NCI-H82 treated with DMSO at 0.1 percent for 48 hours (cell line): Measurements from ENCODE around the gene RCOR3.
"Not testable (repeated sequence)": the region's sequence is repeated elsewhere in the genome, so short reads cannot be mapped to it uniquely, and the experiment has no call there.

Experiments
- DNase-seq: peaks from one replicate; lab custom pipeline; 2025; ENCODE audit not compliant: unreplicated experiment; lab: John Stamatoyannopoulos, UW

The RCOR3 gene

DNA sequence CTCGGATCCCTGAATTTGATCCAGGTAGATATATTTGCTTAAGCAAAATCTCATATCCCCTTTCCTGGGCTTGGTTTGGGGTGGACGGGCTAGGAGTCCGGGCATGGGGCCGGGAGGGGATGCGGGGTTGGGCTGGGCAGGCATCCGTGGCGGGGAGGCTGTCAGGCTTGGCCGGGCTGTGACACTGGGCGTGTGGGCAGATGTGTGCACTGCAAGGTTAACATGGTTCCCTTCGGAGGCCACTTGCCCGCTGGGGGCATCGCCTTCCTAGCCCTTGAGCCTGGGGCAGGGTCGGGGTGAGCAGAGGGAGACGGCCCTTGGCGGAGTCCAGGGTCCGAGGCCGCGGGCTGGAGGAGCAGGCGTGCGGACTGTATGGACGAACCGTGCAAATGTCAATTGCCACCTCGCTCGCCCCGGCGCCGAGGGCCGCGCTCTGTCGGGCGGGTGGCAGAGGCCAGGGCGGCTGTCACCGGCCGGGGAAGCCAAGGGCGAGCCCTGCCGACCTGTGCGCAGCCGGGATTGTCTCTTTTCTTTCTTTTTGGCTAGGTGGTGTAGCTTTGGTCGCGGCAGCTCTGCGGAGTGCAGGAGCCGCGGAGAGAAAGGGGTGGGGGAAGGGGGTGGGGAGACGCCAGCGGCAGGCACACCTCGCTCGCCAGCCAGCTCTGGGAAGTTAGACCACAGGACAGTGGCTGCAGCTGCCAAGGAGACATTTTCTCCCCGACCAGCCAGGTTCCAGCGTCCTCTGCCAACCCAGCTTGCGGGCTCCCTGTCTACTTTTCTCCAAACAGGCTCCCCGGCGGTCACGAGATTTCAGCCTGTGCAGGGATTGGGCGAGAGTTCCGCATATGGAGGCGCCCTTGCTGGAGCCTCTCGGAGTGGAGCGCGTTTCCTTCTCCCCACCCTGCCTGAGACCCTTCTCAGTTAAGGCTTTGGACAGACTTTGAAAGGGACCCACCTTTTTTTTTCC, 1.3 kb downstream of the RCOR3 start:
- DNase-seq = peak; percentile 56

DNA sequence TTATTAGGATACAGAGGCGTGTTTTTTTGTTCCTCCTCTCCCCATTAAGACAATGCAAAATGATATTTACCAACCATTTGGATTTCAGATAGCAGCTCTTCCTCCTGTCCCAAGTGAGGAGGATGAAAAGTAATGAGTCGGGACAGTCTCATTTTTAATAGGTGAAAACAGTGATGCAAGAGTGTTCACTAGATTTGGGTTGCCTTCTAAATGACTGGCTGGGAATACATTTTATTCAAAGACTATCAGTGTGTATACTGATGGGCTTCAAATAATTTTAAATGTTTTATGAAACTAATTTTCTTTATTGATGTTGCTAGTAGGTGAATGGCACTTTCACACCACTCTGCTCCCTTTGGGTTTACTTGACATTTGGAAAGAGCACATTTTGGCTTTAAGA, 2.1 kb downstream of the RCOR3 start:
- DNase-seq = no peak

DNA sequence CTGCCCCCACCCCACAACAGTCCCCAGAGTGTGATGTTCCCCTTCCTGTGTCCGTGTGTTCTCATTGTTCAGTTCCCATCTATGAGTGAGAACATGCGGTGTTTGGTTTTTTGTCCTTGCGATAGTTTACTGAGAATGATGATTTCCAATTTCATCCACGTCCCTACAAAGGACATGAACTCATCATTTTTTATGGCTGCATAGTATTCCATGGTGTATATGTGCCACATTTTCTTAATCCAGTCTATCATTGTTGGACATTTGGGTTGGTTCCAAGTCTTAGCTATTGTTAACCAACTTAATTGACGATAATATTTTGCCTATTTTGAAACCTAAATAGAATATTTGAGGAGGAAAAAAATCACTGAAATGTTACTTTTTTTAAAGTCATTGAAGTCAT, 3.9 kb downstream of the RCOR3 start:
- DNase-seq = not testable (repeated sequence)

DNA sequence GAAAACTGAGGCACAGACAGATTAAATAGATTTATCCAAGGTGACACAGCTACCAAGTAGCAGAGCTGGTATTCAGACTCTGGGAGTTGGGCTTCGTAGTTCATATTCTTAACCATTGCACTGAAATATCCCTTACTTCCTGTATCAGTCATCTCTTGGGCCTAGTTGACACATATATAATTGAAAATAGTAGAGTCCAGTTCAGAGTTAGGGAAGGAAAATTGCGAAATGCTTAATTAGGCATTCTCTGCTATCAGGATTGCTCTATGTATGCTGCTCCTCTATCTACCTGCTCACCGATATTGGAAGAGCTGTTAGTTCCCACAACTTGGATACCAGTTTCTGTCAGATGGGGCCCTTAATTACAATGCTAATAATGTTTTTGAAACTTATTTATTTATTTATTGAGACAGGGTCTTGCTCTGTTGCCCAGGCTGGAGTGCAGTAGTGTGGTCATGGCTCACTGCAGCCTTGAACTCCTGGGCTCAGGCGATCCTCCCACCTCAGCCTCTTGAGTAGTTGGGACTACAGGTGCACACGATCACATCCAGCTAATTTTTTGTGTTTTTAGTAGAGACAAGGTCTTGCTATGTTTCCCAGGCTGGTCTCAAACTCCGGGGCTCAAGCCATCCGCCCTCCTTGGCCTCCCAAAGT, 8.2 kb downstream of the RCOR3 start:
- DNase-seq = no peak

DNA sequence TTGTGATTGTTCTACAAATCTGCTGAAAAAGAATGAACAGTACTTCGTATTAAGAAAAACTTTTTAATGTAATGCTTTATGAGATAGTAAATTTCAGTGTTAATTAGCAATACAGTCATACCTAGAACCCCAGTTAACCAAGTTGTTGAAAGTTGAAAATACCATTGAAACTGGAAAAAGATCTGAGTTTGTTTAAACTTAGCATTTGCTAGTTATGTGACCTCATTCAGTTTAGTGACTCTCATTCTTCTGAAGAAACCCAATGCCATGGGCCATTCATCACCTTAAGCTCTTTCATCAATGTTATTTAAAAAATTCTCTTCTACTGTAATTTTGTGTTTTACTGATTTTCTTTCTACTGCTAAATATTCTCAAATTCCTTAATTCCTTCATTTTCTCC, 20.2 kb downstream of the RCOR3 start:
- DNase-seq = no peak

DNA sequence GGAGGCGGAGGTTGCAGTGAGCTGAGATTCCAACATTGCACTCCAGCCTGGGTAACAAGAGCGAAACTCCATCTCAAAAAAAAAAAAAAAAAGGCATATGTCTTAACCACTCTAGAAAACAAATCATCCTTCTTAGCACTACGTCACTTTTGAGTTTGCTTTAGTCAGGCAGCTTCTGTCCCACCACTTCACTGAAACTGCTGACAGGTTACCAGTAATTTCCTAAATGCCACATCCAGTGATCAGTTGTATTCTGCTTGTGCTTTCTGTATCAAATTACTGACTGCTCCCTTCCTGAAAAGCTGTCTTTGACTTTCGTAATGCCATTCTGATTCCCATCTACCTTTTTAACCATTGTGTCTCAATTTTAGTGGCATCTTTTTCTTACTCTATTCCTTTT, 21.7 kb downstream of the RCOR3 start:
- DNase-seq = no peak

DNA sequence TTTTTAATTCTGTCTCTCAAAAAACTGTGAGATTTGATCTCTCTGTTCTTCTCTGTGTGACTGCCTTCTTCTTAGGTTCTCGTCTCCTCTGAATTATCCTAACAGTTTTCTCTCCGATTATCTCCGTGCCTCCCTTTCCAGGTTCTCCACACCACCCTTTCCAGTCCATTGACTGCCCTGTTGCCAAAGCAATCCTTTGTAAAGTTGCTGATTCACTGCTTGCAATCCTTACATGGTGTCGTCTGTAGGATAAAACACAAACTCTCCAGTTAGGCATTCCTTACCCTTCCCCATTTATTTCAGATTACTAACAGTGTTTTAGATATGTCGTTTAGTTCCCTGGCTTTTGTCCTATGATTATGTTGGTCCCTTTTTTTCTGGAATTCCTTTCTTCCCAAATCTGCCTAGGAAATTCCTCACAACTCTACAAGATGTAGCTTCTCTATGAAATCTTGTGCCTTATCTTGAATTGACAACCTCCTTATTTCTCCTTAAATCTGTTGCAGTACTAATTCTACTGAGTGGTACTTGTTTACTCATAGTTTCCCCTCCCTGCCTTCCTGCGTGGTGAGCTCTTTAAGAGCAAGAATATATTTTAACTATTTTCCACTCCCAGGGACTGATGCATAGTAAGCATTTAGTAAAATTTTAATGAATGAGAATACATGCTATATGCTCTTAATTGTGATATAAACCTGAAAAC, 22.3 kb downstream of the RCOR3 start:
- DNase-seq = no peak

DNA sequence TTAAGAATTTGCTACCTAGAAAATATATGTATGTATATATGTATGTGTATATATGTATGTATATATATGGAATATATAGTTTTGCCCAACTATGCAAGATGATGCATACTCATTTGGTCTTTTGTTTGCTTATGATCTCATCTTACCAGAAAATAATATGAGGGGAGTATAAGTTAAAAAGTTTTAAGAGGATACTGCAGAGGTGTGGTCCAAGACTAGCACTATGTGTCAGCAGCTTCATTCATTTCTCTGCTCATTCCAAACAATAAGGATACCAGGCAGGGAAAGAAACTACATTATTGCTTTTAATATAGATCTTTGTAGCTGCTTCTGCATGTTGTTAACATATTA, 22.8 kb downstream of the RCOR3 start:
- DNase-seq = no peak

DNA sequence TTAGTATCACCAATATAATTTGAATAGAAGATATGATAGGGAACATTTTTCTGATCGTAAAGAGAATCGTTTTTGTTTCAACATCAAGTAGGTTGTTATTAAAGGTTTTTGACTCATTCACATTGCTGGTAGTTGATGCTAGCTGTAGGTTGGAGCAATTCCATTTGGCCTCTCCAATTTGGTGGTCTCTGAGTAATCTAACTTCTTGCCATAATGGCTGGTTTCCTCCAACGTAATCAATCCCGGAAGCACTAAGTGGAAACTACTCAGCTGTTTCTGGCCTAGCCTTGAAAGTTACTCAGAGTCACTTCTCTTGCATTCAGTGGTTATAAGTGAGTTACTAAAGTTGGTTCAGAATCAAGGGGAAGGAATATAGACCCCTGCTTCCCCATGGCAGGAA, 26.0 kb downstream of the RCOR3 start:
- no peak for DNase-seq

DNA sequence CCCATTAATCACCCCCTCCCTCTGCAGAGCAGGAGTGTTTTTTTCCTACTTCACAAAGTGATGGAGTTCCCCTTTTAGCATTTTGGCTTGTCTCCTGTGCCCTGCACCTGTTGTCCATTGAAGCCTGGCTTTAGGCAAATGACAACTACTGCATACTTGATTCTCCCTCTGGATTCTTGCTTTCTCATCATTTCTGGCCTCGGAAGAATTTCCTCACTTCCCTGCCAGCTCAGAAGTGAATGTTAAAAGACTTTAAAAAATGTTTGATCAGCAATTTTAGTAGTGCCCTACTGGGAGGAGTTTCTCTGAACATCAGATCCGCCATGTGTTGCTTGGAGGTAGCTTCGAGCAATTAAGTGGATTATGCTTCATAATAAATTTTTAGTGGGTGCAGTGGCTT, 28.1 kb downstream of the RCOR3 start:
- DNase-seq = peak; percentile 39

DNA sequence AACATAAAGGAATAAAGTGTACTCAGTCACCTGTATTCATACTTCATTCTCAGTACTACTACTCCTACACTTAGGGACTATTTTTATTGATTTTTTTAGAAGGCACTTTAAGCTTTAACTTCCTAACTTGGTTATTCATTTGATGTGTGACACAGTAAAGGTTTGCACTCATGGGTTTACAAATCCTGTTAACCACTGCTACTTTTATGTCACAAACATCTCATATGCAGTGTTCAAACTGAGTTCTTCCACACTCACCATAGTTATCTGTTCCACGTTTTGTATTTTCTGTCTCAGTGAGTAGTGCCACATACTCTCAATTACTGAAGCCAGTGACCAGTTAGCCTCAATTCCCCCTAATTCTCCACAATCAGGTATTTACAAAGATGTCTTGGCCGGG, 33.2 kb downstream of the RCOR3 start:
- DNase-seq = no peak

DNA sequence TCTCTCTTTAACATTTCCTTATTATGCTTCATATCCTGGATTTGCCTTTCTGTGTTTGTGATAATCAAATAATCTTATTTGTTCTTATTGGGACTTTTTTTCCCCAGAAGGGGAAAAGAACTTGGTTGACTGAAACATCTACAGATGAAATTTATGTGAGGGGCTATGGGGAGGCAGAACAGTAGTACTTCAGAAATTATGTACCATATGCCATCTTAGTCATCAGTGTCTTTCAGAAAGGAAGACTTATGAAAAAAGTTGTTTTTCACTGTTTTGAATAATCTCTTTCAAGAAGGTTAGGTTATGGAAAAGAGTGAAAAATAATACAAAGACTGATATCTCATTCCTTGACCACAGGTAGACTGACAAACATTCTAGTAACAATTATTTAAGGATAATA, 37.2 kb downstream of the RCOR3 start:
- DNase-seq = no peak

DNA sequence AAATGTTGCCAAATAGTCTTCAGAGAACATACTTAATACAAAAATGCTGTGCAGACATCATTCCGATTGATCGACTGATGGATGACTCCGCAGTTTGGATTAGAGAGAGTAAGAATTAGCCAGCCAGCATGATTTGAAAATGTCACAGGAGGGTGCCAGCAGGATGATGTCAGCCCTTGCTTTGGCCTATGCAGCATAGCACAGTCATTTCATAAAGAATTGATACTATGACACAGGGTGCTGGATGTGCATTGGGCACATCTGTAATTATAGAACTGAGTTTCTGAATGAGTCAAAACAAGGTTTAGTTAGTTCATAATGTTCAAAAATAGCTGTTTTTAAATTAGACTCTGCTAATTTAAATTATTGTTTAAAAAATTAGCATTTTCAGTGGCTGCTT, 45.9 kb downstream of the RCOR3 start:
- DNase-seq = no peak

DNA sequence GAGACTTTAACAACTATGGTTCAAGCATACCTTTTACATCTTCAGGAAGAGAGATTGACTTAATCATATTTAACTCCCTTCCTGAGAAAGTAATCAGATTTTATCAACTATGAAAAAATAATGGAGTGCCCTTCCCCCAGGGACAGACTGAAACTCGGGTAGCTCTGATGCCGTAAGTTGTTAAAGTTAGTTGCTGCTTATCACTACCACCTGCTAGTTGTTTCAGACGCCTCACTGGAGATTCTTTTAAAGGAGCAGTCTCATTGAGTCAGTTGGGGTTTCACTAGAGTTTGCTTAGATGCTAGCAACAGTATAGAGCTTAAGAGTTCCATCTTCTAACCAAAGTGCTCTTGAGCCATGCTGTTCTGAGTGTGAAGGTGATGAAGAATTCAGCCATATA, 50.5 kb downstream of the RCOR3 start:
- no peak for DNase-seq

DNA sequence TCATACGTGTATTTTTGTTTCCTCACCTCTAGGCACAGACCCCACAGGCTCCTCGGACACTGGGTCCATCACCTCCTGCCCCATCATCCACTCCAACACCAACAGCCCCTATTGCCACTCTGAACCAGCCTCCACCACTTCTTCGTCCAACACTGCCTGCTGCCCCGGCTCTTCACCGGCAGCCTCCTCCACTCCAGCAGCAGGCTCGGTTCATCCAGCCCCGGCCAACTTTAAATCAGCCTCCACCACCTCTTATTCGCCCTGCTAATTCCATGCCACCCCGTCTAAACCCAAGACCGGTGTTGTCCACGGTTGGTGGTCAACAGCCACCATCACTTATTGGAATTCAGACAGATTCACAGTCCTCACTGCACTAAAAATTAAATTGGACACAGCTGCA, 54.2 kb downstream of the RCOR3 start:
- DNase-seq = no peak

DNA sequence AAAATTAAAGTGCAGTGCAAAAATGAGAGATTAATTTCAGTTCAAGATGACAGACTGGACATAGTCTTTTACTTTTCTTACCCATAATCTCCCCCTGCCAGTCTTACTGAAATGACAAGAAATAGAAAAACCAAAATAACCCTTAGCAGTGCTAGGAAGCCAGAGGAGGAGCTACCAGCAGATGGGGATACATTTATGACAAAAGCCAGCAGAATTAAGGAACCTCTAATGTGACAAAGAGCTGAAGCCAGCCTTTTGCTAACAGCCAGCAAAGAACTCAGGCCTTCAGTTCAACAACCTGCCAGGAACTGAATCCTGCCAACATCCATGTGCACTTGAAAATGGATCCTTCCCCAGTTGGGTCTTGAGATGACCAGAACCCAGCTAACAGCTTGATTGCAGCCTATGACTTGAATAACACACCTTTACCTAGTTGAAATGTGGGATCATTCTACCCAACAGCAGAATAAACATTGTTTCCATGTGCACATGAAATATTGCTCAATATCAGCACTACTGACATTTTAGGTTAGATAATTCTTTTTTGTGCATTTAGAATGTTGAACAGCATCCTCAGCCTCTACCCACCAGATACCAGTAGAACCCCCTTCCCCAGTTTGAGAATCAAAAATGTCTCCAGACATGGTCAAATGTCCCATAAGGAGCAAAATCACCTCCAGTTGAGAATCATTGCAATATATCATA, 59.6 kb downstream of the RCOR3 start:
- no peak for DNase-seq

DNA sequence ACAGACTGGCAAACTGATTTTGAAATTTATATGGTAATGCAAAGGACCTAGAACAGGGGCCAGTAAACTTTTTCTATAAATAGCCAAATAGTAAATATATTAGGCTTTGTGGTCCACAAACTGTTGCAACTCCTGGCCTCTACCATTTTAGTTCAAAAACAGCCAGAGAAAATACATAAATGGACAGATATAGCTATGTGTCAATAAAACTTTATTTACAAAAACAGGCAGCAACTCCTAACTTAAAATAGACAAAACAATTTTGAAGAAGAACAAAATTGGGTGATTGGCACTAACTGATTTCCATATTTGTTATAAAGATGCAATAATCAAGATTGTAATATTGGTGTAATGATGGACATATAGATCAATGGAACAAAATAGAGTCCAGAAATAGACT, 60.7 kb downstream of the RCOR3 start:
- no peak for DNase-seq

DNA sequence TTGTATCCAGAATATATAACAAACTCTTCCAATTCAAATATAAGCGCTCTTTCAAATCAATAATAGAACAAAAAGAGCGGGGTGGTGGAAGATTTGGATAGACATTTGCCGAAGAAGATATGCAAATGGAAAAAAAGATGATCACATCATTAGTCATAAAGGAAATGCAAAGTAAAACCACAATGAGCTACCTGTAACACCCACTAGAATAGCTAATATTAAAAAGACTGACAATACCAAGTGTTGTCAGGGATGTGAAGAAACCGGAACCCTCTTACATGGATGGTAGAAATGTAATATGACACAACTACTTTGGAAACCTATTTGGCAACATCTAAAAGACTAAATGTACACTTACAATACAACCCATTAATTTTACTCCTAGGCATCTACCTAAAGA, 61.8 kb downstream of the RCOR3 start:
- DNase-seq = no peak

DNA sequence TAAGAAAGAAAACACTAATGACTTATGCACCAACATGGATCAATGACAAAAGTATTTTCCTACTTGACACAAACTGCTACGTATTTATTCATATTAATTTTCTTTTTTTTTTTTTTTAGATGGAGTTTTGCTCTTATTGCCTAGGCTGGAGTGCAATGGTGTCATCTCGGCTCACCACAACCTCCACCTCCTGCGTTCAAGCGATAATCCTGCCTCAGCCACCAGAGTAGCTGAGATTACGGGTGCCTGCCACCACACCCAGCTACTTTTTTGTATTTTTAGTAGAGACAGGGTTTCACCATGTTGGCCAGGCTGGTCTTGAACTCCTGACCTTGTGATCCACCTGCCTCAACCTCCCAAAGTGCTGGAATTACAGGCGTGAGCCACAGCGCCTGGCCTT, 62.5 kb downstream of the RCOR3 start:
- not testable (repeated sequence) for DNase-seq

DNA sequence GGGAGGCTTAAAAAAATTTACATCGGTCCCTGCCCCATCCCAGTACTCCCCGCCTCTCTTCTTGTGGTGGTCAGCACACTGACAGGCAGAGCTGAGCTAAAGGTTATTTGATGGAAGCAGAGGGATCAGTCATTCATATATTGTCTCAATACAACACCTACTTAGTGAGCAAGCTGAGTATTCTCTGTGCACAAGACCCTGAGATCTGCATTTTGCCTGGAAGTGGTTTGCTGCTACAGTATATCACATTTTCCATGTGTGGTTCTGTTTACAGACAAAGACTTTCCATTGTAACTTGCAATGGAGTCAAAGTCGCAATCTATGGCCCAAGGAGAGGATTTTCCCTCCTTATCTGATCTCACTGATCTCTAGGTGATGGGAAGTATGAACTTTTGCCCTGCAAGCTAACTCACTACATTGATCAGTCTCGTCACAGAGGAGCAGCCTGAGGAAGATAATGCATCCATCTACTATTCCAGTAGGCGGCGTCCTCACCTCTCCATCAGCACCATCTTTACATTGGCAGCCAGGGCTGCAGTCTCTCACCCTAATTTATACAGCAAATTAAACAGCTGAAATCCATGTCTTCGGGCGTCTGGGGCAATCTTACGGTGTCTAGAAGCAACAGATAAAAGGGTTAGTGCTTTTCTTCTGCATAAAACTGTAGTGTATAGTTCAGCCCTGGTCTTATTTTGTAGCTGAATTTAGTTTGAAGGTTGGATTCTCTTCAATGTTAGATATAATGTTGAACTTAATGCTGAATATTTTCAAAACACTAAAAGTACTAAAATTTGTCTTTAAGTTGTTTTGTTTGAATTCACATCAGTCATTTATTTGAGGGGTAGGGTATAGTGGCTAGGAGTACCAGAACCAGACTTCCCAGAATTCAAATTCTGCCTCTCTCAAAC, 64.2 kb downstream of the RCOR3 start:
- peak; percentile 72 for DNase-seq
